Stimulated activated CD4-positive, alpha-beta T cell treated with anti-CD3 and anti-CD28 coated beads, Interleukin-4, amount 100 ng/mL, for 4 hours (primary cell): ENCODE results near the gene MMAA.
"Not testable (repeated sequence)": the region's sequence is repeated elsewhere in the genome, so short reads cannot be mapped to it uniquely, and the experiment has no call there.

Source experiments
- DNase-seq, 2 experiments: peaks; one replicate each; pipeline ENCODE4 v3.0.0-alpha.2; 2020

MMAA gene

GRCh38 chr4:145618932-145619638 lies at the start of gene MMAA:
TSS of gene MMAA (plus strand) at chr4:145619385. CDS start at chr4:145639140, 19,755 bp downstream.
- peak; percentile 96 to 98 for DNase-seq

- not testable (repeated sequence) for DNase-seq
Measured at GRCh38 chr4:145574546-145574945, 44.6 kb upstream of the MMAA start.

GRCh38 chr4:145580906-145581305 lies 38.3 kb upstream of the MMAA start:
- no peak for DNase-seq

GRCh38 chr4:145583191-145584055 lies 35.8 kb upstream of the MMAA start:
- no peak for DNase-seq

GRCh38 chr4:145587088-145587754 lies 32.0 kb upstream of the MMAA start:
- DNase-seq: no peak

- DNase-seq: not testable (repeated sequence)
Measured at GRCh38 chr4:145589381-145589780, 29.8 kb upstream of the MMAA start.

- no peak for DNase-seq
Measured at GRCh38 chr4:145589916-145590702, 29.1 kb upstream of the MMAA start.

GRCh38 chr4:145602129-145602760 lies 16.9 kb upstream of the MMAA start:
- no peak for DNase-seq

- DNase-seq: no peak
Measured at GRCh38 chr4:145605941-145606340, 13.2 kb upstream of the MMAA start.

- DNase-seq: peak; percentile 61
Measured at GRCh38 chr4:145609481-145610427, 9.4 kb upstream of the MMAA start.

GRCh38 chr4:145613566-145614232 lies 5.5 kb upstream of the MMAA start:
- no peak for DNase-seq

GRCh38 chr4:145614233-145614610 lies 5.0 kb upstream of the MMAA start:
- DNase-seq: no peak

GRCh38 chr4:145618210-145618931 lies 814 bp upstream of the MMAA start:
- peak; percentile 22 to 26 for DNase-seq

- peak; percentile 46 to 61 for DNase-seq
Measured at GRCh38 chr4:145619639-145619996, 433 bp downstream of the MMAA start.

GRCh38 chr4:145622067-145622466 lies 2.9 kb downstream of the MMAA start:
- DNase-seq: not testable (repeated sequence)

- DNase-seq: no peak
Measured at GRCh38 chr4:145623831-145624230, 4.6 kb downstream of the MMAA start.

- DNase-seq: no peak
Measured at GRCh38 chr4:145625677-145626622, 6.8 kb downstream of the MMAA start.

- DNase-seq: no peak
Measured at GRCh38 chr4:145626623-145626982, 7.4 kb downstream of the MMAA start.

GRCh38 chr4:145635117-145635516 lies 15.9 kb downstream of the MMAA start:
- DNase-seq: no peak
